ENCODE data around the gene CD46.

Gene CD46

DNA sequence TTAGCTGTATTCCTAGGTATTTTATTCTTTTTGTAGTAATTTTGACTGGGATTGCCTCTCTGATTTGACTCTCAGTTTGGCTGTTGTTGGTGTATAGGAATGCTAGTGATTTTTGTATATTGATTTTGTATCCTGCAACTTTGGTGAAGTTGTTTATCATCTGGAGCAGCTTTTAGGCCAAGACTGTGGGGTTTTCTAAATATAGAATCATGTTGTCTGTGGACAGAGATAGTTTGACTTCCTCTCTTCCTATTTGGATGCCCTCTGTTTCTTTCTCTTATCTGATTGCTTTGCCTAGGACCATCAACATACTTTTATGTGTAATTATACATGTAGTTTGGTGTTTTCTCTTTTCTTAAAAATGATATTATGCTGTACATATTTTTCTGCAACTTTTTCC lies 27.2 kb downstream of the CD46 start:
- Histone ChIP-seq H3K4me1 (ENCODE audit: insufficient read depth, low read length) (no peaks in the 10 kb centered on the region), H3K27ac (ENCODE audit: low read length) (no peak overlapping the region), H3K79me2 (ENCODE audit: insufficient read depth, low read length) (peaks cover 48% of the 10 kb centered on the region), H3K4me3 (ENCODE audit: low read depth in 1 of 2, low read length in 2 of 2) (no peak overlapping the region), H3K36me3 (ENCODE audit: insufficient read depth, low read length) (peaks cover 58% of the 10 kb centered on the region), H3K9ac (ENCODE audit: low read depth, low read length) (no peak overlapping the region), H3K4me2 (ENCODE audit: insufficient read depth, low read length) (no peak overlapping the region), H2AFZ (ENCODE audit: low read depth, low read length) (no peak overlapping the region), H3K27me3 (ENCODE audit: insufficient read depth, low read length, poor library complexity) (no peaks in the 10 kb centered on the region), H3K9me3 (ENCODE audit: insufficient read depth, low read length, severe bottlenecking) (no peaks in the 10 kb centered on the region), H4K20me1 (ENCODE audit: insufficient read depth, low read length) (no peaks in the 10 kb centered on the region; the same call in 1 of the 2 replicates)
- ATAC-seq (ENCODE audit: insufficient read depth, low read depth) (no peak), DNase-seq (no peak)
- TF ChIP-seq EZH2 (IDR thresholded peaks at IDR 0.05; ENCODE audit: borderline replicate concordance, low read depth, low read length, severe bottlenecking) (no peak), CTCF (IDR thresholded peaks at IDR 0.05; ENCODE audit: borderline replicate concordance, extremely low read depth, low read length, poor library complexity, severe bottlenecking) (no peak)

- no peaks in the 10 kb centered on the region for H3K27me3 ChIP-seq (ENCODE audit: insufficient read depth, low read length, poor library complexity)
- no peak overlapping the region for H3K4me3 ChIP-seq (ENCODE audit: low read depth in 1 of 2, low read length in 2 of 2)
- no peak for DNase-seq
- no peak overlapping the region for H3K4me2 ChIP-seq (ENCODE audit: insufficient read depth, low read length)
- H3K9me3 ChIP-seq (ENCODE audit: insufficient read depth, low read length, severe bottlenecking): no peaks in the 10 kb centered on the region
- no peak overlapping the region for H2AFZ ChIP-seq (ENCODE audit: low read depth, low read length)
- no peak overlapping the region for H3K27ac ChIP-seq (ENCODE audit: low read length)
- H4K20me1 ChIP-seq (ENCODE audit: insufficient read depth, low read length): no peaks in the 10 kb centered on the region; the same call in 1 of the 2 replicates
- ATAC-seq (ENCODE audit: insufficient read depth, low read depth): no peak
- peaks cover 62% of the 10 kb centered on the region for H3K36me3 ChIP-seq (ENCODE audit: insufficient read depth, low read length)
- TF ChIP-seq EZH2 (IDR thresholded peaks at IDR 0.05; ENCODE audit: borderline replicate concordance, low read depth, low read length, severe bottlenecking): no peak
- H3K79me2 ChIP-seq (ENCODE audit: insufficient read depth, low read length): peaks cover 42% of the 10 kb centered on the region
- H3K9ac ChIP-seq (ENCODE audit: low read depth, low read length): no peak overlapping the region
- no peaks in the 10 kb centered on the region for H3K4me1 ChIP-seq (ENCODE audit: insufficient read depth, low read length)
Measured at GRCh38 chr1:207781312-207781711, 29.5 kb downstream of the CD46 start.

GRCh38 chr1:207787776-207788175 lies 35.9 kb downstream of the CD46 start:
- Histone ChIP-seq H3K4me2 (ENCODE audit: insufficient read depth, low read length) (no peak overlapping the region), H2AFZ (ENCODE audit: low read depth, low read length) (no peak overlapping the region), H3K4me3 (ENCODE audit: low read depth in 1 of 2, low read length in 2 of 2) (no peak overlapping the region), H3K9me3 (ENCODE audit: insufficient read depth, low read length, severe bottlenecking) (no peaks in the 10 kb centered on the region), H3K79me2 (ENCODE audit: insufficient read depth, low read length) (0 out of 2 replicates have a peak, but pooled peaks cover 2% of the 10 kb centered on the region), H4K20me1 (ENCODE audit: insufficient read depth, low read length) (no peaks in the 10 kb centered on the region), H3K27me3 (ENCODE audit: insufficient read depth, low read length, poor library complexity) (no peaks in the 10 kb centered on the region), H3K4me1 (ENCODE audit: insufficient read depth, low read length) (no peaks in the 10 kb centered on the region), H3K9ac (ENCODE audit: low read depth, low read length) (no peak overlapping the region), H3K27ac (ENCODE audit: low read length) (no peak overlapping the region), H3K36me3 (ENCODE audit: insufficient read depth, low read length) (peaks cover 62% of the 10 kb centered on the region)
- no peak for DNase-seq
- no peak for ATAC-seq (ENCODE audit: insufficient read depth, low read depth)
- no peak for TF ChIP-seq EZH2 (IDR thresholded peaks at IDR 0.05; ENCODE audit: borderline replicate concordance, low read depth, low read length, severe bottlenecking)
- TF ChIP-seq CTCF (IDR thresholded peaks at IDR 0.05; ENCODE audit: borderline replicate concordance, extremely low read depth, low read length, poor library complexity, severe bottlenecking): no peak

DNA sequence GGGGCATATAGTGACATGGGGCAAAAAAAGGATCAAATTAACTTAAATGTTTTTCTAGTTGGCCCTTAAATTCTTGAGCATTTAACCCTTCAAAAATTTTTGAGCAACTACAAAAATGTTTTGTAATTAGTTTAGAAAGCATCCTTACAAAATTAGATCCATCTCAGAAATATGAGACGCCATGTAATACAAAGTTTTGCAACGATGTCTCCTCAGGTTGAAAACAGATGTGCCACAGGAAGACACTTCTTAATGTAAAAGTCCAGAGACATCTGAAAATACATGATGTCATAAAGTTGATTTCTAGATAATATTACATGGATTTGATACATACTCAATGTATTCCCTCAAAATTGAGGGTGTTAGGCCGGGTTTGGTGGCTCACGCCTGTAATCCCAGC lies 37.5 kb downstream of the CD46 start:
- no peaks in the 10 kb centered on the region for H3K4me1 ChIP-seq (ENCODE audit: insufficient read depth, low read length)
- no peaks in the 10 kb centered on the region for H3K27me3 ChIP-seq (ENCODE audit: insufficient read depth, low read length, poor library complexity)
- H3K9ac ChIP-seq (ENCODE audit: low read depth, low read length): no peak overlapping the region
- H3K4me2 ChIP-seq (ENCODE audit: insufficient read depth, low read length): no peak overlapping the region
- no peak for ATAC-seq (ENCODE audit: insufficient read depth, low read depth)
- TF ChIP-seq CTCF (IDR thresholded peaks at IDR 0.05; ENCODE audit: borderline replicate concordance, extremely low read depth, low read length, poor library complexity, severe bottlenecking) (no peak), EZH2 (IDR thresholded peaks at IDR 0.05; ENCODE audit: borderline replicate concordance, low read depth, low read length, severe bottlenecking) (no peak)
- no peak overlapping the region for H2AFZ ChIP-seq (ENCODE audit: low read depth, low read length)
- no peak overlapping the region for H3K27ac ChIP-seq (ENCODE audit: low read length)
- H3K9me3 ChIP-seq (ENCODE audit: insufficient read depth, low read length, severe bottlenecking): no peaks in the 10 kb centered on the region
- DNase-seq: no peak
- H3K4me3 ChIP-seq (ENCODE audit: low read depth in 1 of 2, low read length in 2 of 2): no peak overlapping the region
- no peaks in the 10 kb centered on the region for H3K79me2 ChIP-seq (ENCODE audit: insufficient read depth, low read length)
- H4K20me1 ChIP-seq (ENCODE audit: insufficient read depth, low read length): no peaks in the 10 kb centered on the region
- peaks cover 58% of the 10 kb centered on the region for H3K36me3 ChIP-seq (ENCODE audit: insufficient read depth, low read length)
